Dedifferentiated amniotic fluid mesenchymal stem cell (primary cell): Measurements from ENCODE around the gene KCNK6.

Source experiments
- DNase-seq: peaks from one replicate; pipeline ENCODE4 v3.0.0-alpha.2; 2016; ENCODE audit errors: extremely low spot score

The KCNK6 gene

GRCh38 chr19:38319421-38320258 lies at the start of gene KCNK6:
KCNK6 (plus strand) TSS chr19:38319845; CDS start chr19:38319951, 106 bp downstream.
- no peak for DNase-seq

DNA sequence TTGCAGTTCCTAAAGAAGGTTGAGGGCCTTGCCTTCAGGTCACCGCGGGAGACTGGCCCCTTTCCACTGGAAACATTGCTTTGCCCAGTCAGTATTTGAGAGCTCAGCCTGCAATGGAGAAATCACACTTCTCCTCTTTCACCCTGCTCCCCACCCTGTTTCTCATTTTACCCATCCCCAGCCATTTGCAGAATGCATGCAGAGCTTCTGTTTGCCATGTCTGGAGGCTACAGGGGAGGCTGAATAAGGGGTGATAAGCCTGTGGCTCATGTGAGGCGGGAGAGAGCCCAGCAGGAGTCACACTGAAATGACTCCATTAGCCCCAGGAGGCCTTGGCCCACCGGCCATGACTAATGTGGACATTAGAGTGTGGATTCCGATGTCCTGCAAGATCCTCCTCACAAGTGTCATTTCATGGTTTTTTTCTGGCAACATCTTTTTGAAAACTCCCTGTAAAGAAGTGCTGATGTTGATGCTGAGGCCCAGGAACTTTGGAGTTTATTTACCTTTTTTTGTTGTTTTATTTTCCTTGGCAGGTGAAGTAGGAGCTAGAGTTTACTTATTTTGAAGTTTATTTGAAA lies 49.0 kb upstream of the KCNK6 start:
- no peak for DNase-seq

DNA sequence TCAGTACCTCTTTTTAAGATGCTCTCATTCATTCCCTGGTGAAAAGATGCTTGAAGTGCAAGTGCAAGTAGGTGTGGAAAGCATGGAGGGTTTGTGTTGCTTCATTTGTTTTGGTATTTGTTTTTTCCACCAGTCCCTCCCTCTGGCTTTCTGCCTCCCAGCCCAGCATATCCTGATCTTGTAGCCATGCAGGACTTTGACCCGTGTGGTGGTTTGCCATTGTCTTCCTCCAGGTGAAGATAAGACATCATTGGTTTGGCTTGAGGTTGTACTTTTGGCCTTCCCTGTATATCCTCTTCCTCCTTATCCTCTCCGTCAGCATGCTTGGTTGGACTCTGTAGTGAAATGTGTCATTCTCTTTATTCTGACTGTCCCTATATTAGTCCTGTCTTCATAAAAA lies 46.1 kb upstream of the KCNK6 start:
- no peak for DNase-seq

DNA sequence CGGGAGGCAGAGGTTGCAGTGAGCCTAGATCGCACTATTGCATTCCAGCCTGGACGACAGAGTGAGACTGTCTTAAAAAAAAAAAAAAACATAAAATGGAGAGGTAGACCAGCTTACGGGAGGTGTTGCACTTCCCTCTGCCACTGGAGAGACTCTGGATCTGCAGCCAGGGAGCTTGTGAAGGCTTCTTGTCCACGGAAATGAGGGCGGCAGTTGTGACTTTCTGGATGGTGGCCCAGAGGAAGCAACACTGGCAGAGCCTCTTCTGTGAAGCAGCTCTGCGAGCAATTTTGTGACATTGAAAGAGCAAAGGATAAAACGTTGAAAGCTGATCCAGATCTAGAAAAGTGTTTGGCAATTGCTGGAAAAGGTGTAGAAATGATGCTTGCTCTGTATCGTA lies 44.9 kb upstream of the KCNK6 start:
- DNase-seq = no peak

- no peak for DNase-seq
Observed at GRCh38 chr19:38276942-38277517, 42.6 kb upstream of the KCNK6 start.

- DNase-seq = peak; percentile 62
Observed at GRCh38 chr19:38277549-38277948, 42.1 kb upstream of the KCNK6 start.

DNA sequence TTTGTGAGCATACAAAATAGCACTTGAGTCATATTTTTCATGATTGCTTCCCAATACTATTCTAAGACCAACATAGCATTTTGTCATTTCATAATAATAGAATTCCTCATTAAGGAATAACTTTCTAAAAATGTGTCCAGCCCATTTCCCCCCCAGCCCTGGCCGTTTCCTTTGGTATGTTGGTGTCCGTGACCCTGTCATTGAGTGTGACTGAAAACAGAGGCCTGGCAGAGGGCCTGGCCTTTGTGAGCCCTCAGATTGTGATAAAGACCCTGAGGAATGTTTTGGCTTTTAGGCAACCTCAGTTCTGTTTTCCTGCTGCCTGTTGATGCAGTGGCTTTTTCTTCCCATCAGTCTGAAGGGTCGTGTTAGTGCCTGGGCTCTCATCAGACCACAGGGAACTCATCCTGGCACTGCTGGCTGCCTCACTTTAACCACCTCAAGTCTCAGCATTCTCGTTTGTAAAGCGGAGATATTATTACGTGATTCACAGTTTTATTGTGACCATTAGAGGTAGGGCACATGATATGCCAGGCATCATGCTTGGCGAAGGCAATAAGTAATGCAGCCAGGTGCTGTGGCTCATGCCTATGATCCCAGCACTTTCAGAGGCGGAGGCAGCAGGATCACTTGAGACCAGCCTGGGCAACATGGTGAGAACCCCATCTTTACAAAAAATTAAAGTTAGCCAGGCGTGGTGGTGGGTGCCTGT lies 41.5 kb upstream of the KCNK6 start:
- DNase-seq = no peak

DNA sequence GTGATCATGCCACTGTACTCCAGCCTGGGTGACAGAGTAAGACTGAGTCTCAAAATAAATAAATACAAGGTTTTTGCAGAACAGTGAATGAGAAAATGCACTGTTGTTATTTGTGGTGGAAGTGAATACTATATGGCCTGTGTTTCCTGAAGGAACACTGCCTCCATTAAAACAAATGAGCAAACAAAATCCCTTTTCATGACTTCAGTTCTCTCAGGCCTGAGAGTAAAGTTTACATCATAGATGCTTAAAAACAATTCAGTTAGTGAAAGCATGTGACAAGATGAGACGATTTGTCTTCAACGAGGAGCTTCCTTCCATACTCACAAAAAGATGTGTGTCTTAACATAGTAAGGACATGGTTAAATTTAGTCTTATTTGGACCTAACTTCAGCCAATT lies 40.9 kb upstream of the KCNK6 start:
- no peak for DNase-seq

GRCh38 chr19:38280030-38280921 lies 39.4 kb upstream of the KCNK6 start:
- no peak for DNase-seq

DNA sequence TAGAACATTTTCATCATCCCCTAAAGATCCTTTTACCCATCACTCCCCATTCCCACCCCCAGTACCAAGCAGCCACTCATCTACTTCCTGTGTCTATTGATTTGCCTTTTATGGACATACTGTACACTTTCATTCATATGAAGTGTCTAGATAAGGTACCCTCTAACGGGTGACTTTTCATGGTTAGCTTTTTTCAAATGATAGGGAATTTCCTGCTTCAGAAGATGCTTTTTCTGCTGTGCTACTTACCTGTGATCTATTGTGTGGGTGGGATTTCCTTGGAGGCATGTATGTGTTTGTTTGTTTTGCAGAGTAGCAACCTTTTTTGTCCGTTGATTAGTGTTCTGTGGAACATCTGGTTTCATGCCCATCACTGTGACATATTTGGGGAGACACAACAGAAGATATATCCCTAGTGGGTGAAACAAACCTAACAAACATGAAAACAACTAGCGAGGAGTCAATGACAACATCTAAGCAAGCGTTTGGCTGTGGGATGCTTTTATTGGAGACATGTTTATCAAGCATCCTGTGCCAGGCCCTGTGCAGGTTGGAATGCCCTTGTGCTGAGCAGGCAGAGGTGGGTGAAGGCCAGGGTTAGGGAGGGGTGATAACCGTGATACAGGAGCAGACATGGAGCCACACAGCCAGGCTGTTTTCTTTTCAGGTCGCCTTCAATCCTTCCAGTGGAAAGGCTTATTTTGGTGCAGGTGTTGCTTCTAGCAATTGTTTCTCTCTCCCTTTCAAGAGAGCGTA lies 37.7 kb upstream of the KCNK6 start:
- DNase-seq = no peak

- DNase-seq = no peak
Observed at GRCh38 chr19:38283271-38283670, 36.4 kb upstream of the KCNK6 start.

DNA sequence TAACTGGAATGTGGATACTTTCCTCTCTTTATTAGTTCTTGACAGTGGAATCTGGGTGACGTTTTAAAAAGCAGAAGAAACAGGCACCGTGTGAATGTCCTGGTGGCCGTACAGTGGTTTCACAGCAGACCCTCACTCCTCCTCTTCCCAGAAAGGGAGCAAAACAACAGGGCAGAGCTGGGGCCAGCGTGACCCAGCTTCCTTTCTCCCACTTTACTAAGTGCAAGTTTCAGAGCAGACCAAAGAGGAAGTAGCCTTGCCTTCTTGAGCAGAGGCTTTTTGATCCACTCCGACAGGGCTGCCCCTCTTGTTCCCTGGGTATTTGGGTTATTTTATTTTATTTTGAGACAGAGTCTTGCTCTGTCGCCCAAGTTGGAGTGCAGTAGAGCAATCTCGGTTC lies 35.2 kb upstream of the KCNK6 start:
- no peak for DNase-seq

GRCh38 chr19:38285567-38285966 lies 34.1 kb upstream of the KCNK6 start:
- DNase-seq = no peak

DNA sequence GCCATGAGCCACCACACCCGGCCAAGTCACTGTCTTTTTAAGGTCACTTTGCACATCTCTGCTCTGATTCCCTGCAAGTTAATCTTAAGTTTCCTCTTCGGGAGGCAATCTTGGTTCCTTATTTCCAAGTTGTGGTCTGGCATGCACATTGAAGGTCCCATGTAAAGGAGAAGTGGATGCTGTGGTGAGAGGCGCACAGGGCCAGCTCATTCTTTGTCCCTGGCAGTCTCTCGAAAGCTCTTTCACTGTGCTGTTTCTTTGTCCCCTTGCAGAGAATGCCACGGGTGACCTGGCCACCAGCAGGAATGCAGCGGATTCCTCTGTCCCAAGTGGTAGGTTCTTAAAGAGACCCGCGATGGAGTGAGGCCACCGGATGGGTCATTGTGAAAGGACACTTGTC lies 32.0 kb upstream of the KCNK6 start:
- DNase-seq = no peak

DNA sequence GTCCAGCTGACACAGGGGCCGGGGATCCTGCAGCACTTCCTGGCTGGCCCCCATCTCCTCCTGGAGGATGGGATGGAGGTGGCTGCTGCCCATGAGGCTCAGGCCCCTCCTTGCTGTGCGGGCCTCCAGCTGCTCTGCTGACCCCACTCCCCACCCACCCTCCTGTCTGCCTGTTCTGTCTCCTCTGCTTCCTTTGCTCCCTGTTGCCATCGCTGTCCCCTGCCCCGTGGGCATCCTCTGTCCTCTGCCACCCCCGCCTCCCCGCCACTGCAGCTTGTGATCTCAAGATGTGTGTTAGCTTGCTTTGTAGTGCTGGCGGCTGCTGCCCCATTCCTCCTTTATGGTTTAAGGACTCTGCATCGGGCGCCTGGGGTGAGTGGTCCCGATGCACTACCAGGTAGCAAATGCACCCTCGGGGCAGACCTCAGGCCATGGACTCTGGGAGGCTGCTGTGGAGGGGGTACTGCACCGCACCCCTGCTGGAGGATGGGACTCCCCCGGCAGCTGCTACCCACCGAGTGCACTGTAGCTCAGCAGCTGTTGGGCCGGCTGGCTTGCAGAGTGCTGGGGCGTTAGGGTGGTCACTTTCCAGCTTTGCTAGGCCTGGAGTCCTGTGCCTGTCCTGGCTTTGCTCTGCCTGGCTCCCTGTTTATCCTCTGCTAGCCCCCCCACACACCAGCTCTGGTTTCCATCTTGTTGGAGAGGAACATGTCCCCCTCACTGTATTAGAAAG lies 31.4 kb upstream of the KCNK6 start:
- no peak for DNase-seq

- DNase-seq = no peak
Observed at GRCh38 chr19:38289955-38290354, 29.7 kb upstream of the KCNK6 start.

DNA sequence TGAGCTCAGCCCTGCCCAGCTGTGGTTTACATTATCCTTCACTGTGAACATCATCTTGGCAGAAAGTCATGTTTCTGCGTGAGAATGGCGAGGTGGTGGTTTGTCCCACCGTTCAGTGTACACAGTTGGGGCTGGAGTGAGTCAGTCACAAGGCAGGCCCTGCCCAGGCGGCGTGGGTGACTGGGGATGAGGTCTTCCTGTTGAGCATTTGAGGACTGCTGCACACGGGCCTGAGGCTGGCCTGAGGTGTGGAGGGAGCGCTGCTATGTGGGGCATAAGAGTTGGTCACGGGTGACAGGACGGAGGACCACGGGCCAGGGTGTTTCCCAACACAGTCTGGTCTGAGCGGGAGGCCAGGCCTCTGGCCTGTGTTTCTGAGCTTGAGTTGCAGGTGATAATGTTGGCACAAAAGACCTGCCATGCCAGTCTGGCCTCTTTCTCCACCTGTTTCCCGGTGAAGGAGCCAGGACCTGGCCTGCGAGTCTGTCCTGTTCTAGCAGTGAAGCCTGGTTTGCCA lies 29.0 kb upstream of the KCNK6 start:
- DNase-seq = peak; percentile 89

DNA sequence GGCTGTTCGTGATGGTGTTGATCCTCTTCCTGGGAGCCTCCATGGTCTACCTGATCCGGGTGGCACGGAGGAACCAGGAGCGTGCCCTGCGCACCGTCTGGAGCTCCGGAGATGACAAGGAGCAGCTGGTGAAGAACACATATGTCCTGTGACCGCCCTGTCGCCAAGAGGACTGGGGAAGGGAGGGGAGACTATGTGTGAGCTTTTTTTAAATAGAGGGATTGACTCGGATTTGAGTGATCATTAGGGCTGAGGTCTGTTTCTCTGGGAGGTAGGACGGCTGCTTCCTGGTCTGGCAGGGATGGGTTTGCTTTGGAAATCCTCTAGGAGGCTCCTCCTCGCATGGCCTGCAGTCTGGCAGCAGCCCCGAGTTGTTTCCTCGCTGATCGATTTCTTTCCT lies 27.8 kb upstream of the KCNK6 start:
- DNase-seq = no peak

GRCh38 chr19:38293281-38293680 lies 26.4 kb upstream of the KCNK6 start:
- no peak for DNase-seq

DNA sequence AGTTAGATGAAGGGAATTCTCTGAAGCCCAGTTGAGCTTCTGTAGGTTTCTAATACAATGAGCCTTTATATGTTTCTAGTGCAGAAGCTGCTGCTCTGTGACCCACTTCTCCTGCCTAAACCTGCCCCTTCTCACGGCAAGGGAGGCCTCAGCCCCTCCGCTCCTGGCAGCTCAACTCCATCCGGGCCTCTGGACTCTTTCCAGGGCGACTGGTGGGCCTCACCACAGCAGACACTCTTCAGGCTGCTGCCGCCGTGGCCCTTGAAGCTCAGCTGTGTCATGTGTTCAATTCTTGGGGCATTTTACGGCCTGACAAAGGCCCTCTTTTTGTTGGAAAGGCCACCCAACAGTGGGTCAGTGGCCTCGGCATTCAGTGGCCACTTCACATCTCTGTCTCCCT lies 25.6 kb upstream of the KCNK6 start:
- DNase-seq = no peak
